Stimulated activated CD8-positive, alpha-beta memory T cell treated with anti-CD3 and anti-CD28 coated beads, Interleukin-7, amount 100 ng/mL, for 1 hour (primary cell): ENCODE data around the gene SUMF2.
"Not testable (repeated sequence)": the region's sequence is repeated elsewhere in the genome, so short reads cannot be mapped to it uniquely, and the experiment has no call there.

Experiments used
- DNase-seq, 2 donors: peaks; one replicate each; pipeline ENCODE4 v3.0.0-alpha.2; 2020; ENCODE audit warnings: low read depth in 2 of 2

The SUMF2 gene

DNA sequence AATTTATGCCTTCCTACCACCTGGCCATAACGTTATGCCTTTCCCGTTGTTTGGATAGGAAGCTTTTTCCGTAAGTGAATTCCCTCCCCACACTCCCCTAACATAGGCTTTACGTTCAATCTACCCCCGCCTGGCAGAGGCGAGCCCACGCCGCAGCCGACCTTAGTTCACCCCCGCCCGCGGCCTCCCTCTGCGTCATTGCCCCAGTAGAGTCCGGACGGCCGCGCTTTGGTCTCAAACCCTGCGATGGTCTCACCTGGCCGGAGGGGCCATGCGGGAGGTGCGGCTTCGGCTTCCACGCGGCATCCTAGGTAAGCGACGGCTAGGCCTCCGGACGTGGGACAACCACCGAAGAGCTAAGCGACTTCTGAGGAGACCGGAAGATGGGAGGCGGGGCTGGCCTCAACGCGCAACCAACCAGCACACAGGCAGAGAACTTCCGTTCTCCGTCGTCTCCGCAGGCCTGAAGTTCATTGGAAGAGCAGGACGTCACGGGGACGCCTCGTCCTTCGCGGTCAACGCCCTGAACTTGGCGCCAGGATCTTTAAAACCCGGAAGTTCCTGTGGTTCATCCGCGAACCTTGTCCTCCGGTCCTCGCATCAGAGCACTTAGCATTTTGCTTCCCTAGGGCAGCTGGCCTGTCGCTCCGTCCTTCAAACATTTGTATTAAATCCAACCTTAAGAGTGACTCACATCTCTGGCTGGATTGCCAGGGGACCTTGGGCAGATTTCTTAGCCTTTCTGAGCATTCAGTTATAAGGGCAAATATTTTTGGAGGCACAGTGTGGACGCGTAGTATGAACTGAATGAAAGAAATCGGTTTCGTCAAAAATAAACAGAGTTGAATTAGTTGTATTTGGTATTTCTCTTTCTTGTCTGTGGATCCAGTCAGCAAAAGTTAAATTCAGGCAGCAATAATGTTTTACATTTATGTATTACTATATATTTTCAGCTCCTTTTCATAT lies 42.3 kb downstream of the SUMF2 start, which contains the start of gene CHCHD2:
TSS of gene CHCHD2 (minus strand) at position 369 of the 966 bp plus-strand sequence. CDS start at position 306, 63 bp downstream.
- peak; percentile 78 to 81 for DNase-seq

- DNase-seq, result no peak
Observed at GRCh38 chr7:56107954-56108258, 43.8 kb downstream of the SUMF2 start.

DNA sequence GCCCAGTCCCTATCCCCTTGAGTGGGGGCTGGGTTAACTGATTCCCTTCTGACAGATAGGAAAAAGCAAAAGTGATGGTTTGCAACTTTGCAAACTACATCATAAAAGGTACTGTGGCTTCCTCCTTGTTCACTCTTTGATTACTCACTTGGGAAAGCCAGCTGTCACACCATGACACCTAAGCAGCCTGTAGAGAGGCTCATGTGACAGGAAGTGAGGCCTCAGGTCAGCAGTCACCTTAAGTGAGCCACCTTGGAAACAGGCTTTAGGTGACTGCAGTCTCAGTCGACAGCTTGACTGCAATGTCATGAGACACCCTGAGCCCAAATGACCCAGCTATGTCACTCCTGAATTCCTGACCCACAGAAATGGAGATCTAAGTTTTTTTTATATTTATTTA lies 46.5 kb downstream of the SUMF2 start:
- DNase-seq, result no peak

GRCh38 chr7:56112244-56112643 lies 48.2 kb downstream of the SUMF2 start:
- DNase-seq, result not testable (repeated sequence)

DNA sequence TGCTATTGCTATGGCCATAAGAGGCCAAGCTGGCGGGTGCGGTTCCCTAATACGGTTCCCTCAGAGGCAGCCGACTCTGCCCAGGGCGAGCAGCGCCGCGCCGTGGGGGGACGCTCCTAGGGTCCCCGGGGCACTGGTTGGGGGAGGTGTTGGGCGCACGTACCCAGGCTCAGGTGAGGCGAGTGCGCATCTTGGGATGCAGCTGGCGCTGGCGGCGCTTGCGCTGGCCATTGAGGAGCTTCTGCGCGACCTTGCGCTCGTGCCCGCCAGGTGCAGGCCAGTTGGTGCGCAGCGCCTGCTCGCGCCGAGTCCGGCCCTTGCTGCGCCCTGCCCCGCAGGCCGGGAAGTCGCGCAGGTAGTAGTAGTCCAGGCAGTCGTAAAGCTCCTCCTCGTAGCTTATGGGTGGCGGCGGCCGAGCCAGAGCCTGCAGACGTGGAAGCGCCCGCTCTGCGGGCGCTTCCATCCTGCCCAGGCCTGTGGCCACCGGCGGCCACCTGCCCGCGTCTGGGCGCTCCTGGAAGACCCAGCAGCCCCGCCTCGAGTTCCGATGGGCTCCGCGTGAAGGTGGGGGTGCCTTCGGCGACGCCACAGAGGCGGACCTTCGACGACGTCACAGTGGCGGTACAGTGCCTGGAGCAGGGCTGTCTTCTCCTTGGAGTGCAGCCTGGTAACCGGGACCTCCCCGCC lies 51.9 kb downstream of the SUMF2 start, which contains the start of gene NUPR2:
TSS of gene NUPR2 (minus strand) at position 566 of the 687 bp plus-strand sequence. CDS start at position 463, 103 bp downstream.
- DNase-seq, result no peak

- DNase-seq, result no peak
Observed at GRCh38 chr7:56121440-56121839, 57.4 kb downstream of the SUMF2 start.

GRCh38 chr7:56124981-56125380 lies 60.9 kb downstream of the SUMF2 start:
- no peak for DNase-seq

DNA sequence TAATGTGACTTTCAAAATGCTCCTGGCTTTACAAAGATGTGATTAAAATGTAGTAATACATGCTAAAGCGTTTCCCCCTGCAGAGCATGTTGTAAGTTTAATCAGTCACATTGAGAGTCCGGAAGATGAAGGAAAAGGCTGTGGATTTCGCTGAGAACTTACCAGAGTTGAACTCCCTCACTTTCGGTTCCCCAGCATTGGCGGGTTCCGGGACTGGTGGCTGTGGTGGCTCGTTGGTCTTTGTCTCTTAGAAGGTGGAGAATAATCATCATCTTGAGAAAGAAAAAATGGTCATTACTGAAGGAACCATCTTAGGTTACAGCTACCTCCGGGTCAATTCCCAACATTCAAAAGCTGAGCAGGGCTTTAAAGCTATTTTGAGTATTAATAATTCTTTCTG lies 61.7 kb downstream of the SUMF2 start:
- no peak for DNase-seq

DNA sequence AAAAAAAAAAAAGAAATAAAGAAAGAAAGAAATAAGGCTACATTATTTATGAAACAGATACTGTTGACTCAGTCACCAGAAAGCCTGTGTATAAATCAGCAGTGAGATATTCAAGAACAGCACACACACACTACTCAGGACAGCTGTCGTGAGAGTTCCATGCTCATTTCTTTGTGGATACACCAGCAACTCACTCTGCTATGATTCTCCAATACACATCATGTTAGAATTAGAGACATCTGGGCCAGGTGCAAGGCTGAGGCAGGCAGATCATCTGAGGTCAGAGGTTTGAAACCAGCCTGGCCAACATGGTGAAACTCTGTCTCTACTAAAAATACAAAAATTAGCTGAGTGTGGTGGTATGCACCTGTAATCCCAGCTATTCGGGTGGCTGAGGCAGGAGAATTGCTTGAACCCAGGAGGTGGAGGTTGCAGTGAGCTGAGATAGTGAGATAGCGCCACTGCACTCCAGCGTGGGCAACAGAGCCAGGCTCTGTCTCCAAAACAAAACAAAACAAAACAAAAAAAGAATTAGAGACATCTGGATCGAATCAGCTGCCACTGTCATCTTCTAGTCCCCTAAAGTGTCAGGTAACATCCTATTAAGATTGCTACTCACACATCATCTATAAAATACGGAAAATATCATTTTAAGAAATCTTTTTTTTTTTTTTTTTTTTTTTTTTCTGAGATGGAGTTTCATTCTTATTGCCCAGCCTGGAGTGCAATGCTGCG lies 63.3 kb downstream of the SUMF2 start:
- DNase-seq, result no peak
